Endothelial cell of hepatic sinusoid (primary cell): ENCODE measurements around the gene OTP.

ENCODE experiments used
- in situ Hi-C: cut with HindIII; loops from 2 replicates; pipeline ENCODE4 v1.10.0; 2017; ENCODE audit warnings: low sequenced_read_pairs

OTP gene

GRCh38 chr5:77637998-77638762 lies at the start of gene OTP:
Gene OTP (minus strand): TSS chr5:77638713. CDS start chr5:77638549, 164 bp downstream.
- in situ Hi-C loops = no loop called here

- in situ Hi-C loops = no loop called here
Observed at GRCh38 chr5:77683171-77683732, 44.7 kb upstream of the OTP start.

- in situ Hi-C loops = no loop called here
Observed at GRCh38 chr5:77670526-77670925, 32.0 kb upstream of the OTP start.

DNA sequence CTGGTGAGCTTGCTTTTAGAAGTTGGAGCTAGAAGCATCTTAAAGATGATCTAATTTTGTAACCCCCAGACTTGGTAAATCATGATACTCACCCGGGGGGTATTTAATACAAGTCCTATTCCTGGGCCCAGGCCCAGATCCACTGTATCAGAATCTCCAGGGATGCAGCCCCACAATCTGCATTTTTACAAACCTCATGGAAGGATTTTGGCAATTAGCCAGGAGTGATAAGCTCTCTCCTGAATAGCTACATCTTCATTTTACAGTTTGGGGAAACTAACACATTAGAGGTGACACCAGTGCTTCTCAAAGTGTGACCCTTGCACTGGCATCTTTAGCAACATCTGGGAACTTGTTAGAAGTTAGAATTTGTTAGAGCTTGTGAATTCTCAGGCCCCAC lies 31.2 kb upstream of the OTP start:
- in situ Hi-C loops = loop anchor here (10.0 kb wide), 1 partner anchor 605 kb away; no protein-coding TSS in a partner anchor

DNA sequence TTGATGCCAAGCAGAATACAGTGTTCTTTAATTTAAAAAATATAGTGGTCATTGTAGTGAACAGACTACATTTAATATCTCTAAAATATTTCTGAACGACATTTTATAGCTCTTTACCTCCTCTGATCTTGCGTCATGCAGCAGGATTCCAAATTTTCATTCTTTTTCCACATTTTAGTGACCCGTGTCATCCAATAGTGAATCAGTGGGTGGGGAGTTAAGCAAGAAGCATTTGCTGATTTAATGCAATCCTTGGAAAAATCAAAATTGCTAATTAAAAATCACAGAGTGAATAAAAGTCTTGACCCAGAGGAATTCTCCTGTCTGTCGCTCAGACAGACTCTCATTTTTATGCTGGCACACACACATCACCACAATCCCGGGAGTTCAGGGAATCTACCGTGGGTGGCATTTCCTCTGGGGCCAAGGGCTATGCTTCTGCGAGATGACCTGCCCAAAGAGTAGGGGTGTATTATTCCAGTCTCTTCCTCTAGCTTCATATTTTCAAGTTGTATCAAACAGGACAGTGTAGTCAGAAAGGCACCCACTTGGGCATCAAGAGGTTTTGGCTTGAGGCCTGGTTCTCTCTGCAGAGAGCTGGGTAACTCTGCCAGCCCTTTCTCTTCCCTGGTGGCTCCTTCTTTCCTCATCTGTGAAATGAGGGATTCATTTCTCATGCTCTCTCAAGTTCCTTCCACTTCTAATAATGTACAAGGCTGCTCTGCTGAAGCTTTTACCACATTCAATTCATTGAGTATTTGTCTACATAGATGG lies 24.8 kb upstream of the OTP start:
- in situ Hi-C loops = loop anchor here (10.0 kb wide), 1 partner anchor 612 kb away; no protein-coding TSS in a partner anchor

DNA sequence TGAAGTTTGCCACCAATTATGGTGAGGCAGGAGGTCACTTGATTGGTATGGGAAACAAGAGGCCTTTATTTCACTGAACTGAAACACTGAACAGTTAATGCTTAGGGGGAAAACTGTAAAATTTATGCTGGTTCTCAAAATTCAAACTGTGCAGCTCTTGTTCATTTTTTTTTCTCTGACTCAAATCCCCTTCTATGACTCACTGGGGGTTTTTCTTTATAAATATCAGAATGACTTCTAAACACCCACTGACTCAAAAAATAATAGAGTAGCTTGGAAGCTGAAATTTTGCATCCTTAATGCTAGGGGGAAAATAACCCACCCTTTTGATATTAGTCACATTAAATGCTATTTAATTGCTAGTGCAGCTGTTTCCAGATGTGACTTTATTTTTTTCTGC lies 24.1 kb upstream of the OTP start:
- in situ Hi-C loops = loop anchor here (10.0 kb wide), 1 partner anchor 612 kb away; no protein-coding TSS in a partner anchor

DNA sequence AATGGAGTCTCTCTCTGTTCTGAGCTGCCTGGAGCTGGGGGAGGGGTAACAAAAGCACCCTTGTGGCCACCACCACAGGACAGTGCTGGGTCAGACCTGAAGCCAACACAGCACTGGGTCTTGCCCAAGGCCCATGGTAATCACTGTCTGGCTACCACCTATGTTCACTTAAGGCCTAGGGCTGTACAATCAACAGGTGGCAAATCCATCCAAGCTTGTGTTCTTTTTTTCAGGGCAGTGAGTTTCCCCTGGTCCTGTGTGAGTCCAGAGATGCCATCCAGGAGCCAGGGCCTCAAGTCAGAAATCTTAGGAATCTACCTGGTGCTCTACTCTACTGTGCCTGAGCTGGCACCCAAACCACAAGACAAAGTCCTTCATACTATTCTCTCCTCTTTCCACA lies 20.1 kb upstream of the OTP start:
- in situ Hi-C loops = no loop called here

GRCh38 chr5:77651343-77651742 lies 12.8 kb upstream of the OTP start:
- in situ Hi-C loops = no loop called here

DNA sequence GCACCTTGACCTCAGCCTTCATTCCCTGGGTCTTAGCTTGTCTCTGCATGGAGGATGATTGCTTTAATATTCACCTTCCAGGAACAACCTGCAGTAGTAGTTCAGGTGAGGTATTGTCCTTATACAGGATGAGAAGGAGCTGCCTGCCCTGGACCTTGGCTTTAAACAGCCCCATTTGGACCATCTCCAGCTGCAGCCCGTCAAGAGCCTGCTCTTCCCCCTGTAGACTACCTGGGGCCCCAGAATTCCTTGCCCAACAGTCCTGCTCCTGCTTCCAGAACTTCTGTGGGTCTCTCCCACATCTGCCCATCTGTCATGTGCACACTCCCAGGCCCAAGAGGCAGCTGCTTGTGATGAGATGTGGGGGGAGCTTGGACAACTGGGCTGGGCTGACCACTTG lies 12.2 kb upstream of the OTP start:
- in situ Hi-C loops = no loop called here

DNA sequence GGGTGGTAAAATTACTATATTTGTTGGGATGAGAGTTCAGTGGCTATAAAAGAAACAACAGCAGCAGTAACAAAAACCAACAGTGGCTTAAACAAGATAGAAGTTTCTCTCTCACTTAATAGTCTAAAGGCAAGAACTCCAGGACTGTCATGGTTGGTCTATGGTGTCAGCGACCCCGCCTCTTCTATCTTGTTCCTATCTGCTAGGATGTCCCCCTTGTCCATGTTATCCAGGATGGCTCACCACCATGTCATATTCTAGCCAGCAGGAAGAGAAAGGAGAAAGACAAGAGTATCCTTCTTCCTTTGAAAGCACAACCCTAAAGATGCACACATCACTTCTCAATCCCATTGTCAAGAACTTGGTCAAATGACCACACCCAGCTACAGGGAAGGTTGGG lies 11.3 kb upstream of the OTP start:
- in situ Hi-C loops = no loop called here

DNA sequence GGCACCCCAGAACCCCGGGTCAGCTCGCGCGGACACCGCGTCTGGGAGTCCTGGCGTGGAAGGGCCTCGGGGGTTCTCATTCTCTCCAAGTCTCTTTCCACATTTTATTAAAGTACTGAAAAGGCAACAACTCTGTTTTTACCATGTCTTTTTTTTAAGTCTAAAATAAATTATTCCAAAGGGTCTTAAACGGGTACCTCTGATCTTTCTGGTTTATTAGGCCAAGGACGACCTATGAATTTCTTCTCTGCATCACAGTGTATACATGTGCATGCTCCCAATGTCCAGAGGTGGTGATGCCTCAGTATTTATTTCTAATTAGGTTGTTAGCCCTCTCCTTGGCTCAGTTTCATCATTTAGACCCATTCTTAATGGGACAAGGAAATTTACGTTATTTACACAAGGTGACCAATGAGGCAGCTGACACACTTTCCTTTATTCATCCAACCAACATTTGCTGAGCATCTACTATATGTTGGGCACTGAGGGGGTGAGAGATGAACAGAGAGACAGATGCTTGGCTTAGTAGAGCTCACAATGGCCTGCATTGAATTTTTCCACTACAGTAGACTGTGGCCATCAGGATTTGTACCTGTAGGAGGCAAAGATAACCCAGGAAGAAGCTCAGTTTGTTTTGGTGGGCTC lies 7.6 kb upstream of the OTP start:
- in situ Hi-C loops = no loop called here

DNA sequence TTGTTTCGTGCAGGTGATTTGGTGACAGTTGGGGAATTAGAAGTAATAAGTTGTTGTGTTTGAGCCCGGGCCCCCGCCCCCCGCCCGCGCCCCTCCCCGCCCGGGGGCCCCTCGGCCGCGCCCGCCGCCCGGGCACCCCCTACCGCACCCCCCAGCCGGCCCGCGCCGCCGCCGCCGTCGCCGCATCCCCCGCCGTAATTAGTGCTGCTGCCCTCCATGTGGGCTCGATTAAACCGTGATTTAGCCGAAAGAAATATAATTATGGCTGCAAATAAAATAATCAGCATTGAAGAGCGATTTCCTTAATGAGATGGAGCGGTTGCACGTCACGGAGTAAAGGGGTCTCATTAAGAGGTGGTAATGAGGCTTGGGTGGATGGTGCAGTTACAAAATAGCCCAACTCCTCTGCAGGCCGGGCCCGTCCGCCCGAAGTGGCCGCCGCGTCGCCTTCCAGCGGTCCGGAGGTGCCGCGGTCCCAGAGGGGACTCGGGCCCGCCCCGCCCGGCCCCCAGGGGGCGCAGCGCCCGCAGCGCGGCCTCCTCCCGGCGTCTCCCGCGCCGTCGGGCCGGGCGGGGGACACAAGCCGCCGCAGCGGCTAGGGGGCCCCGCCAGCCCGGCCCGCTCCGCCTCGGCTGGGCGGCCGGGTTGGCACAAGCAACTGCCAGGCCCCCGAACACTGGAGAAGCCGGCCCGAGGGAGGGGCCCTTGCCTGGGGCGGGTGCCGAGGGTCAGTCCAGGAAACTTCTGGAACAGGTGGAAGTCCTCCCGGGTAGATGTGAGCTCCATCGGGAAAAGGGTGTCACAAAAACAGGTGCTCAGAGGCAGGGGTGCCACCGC lies 6.9 kb upstream of the OTP start:
- in situ Hi-C loops = no loop called here

GRCh38 chr5:77644371-77645157 lies 6.1 kb upstream of the OTP start:
- in situ Hi-C loops = no loop called here

DNA sequence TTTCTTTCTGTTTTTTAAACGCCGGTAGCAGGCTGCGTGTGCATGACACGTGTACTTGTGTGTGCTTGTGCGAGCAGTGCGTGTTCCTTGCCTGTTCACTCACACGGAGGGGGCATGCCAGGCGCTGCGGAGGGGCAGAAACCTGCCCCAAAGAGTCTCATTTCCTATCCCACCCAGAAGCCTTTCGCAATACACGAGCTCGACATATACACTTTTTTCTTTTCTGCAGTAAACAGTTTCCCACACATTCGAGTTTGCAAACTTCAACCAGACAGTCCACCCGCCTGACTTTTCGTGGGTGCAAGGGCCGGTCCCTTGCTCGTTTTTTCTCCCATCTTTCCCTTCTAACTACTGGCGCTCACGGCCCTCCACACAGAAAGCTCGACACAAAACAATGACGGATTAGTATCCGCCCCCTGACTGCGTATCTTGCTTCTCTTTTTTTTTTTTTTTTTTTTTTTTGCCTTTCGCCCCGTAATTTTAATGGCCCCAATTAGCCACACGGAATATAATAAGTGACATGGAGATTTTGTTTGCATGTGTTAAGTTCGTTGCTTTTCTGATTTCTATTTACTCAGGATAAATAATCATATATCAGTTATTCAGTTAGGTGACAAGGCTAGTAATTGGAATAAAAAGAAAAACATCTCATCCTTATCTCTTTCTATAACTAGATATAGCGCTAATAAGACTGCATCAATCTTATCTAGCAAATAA lies 5.3 kb upstream of the OTP start:
- in situ Hi-C loops = no loop called here

DNA sequence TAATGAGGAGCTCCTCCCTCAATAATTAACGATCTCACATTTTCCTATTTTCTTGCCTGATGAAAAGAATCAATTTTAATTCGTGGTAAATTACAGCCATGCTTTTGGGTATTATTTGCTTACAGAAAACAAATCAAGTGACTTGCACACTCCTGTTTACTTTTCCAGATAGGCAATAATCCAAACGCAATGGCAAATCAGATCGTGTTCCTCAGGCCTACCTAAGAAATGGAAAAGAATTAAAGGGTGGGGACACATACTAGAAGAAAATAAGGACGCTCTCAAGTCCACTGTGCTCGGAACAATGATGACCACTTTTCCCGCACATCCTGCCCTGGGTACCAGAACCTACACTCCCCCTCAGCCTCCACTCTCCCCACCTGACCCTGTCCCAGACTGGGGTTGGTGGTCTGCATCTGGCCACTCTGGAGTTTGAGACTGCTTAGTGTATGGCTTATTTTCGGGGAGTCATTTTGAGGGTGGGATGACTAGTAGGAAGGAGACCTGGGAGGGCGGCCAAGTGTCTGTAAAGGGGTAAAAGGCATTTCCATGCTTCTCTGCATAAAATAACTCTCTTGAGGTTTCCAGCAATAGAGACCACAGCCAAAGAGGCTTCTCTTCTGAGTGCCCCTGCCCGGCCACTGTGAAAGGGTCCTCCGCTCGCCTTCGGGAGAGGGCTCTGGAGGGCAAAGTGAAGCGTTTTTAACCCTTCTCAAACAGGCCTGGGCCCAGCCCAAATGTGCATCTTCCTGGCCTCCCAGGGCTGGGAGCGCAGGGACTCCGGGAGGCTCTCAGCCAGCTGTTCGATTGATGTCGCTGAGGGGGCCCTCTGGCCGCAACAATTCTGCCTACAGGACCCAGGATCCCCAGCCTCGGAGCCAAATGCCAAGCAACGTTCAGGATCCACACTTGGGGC lies 4.5 kb upstream of the OTP start:
- in situ Hi-C loops = no loop called here

- in situ Hi-C loops = no loop called here
Observed at GRCh38 chr5:77641963-77642737, 3.6 kb upstream of the OTP start.

GRCh38 chr5:77641397-77641943 lies 3.0 kb upstream of the OTP start:
- in situ Hi-C loops = no loop called here
